ENCODE results near the gene UNG.

DNA sequence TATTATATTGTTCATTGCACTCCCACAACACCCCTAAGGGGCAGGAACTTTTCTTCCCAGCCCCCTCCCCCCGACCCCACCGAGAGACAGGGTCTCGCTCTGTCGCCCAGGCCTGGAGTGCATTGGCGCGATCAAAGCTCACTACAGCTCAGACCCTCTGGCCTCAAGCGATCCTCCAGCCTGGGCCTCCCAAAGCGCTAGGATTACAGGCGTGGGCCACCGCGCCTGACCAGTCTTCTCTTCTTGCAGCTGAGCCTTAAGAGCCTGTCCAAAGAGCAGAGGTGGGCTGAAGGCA lies 310 bp upstream of the UNG start:
- TF ChIP-seq, protein P1, sequence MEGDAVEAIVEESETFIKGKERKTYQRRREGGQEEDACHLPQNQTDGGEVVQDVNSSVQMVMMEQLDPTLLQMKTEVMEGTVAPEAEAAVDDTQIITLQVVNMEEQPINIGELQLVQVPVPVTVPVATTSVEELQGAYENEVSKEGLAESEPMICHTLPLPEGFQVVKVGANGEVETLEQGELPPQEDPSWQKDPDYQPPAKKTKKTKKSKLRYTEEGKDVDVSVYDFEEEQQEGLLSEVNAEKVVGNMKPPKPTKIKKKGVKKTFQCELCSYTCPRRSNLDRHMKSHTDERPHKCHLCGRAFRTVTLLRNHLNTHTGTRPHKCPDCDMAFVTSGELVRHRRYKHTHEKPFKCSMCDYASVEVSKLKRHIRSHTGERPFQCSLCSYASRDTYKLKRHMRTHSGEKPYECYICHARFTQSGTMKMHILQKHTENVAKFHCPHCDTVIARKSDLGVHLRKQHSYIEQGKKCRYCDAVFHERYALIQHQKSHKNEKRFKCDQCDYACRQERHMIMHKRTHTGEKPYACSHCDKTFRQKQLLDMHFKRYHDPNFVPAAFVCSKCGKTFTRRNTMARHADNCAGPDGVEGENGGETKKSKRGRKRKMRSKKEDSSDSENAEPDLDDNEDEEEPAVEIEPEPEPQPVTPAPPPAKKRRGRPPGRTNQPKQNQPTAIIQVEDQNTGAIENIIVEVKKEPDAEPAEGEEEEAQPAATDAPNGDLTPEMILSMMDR (IDR thresholded peaks at IDR 0.05): no peak
- TF ChIP-seq, protein P2, sequence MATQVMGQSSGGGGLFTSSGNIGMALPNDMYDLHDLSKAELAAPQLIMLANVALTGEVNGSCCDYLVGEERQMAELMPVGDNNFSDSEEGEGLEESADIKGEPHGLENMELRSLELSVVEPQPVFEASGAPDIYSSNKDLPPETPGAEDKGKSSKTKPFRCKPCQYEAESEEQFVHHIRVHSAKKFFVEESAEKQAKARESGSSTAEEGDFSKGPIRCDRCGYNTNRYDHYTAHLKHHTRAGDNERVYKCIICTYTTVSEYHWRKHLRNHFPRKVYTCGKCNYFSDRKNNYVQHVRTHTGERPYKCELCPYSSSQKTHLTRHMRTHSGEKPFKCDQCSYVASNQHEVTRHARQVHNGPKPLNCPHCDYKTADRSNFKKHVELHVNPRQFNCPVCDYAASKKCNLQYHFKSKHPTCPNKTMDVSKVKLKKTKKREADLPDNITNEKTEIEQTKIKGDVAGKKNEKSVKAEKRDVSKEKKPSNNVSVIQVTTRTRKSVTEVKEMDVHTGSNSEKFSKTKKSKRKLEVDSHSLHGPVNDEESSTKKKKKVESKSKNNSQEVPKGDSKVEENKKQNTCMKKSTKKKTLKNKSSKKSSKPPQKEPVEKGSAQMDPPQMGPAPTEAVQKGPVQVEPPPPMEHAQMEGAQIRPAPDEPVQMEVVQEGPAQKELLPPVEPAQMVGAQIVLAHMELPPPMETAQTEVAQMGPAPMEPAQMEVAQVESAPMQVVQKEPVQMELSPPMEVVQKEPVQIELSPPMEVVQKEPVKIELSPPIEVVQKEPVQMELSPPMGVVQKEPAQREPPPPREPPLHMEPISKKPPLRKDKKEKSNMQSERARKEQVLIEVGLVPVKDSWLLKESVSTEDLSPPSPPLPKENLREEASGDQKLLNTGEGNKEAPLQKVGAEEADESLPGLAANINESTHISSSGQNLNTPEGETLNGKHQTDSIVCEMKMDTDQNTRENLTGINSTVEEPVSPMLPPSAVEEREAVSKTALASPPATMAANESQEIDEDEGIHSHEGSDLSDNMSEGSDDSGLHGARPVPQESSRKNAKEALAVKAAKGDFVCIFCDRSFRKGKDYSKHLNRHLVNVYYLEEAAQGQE (IDR thresholded peaks at IDR 0.05; ENCODE audit: insufficient read depth in 1 of 2, low read depth in 2 of 2, low read length in 1 of 2): no peak
